ENCODE measurements around the gene TSPEAR. TPM values are rescaled to one million over a fixed set of nuclear protein-coding genes. Genes with fewer than 3 reads are reported as not detected.

The TSPEAR gene
- total RNA-seq, 2 donors from 2014 or later, result 0.85 TPM; not detected in 1

DNA sequence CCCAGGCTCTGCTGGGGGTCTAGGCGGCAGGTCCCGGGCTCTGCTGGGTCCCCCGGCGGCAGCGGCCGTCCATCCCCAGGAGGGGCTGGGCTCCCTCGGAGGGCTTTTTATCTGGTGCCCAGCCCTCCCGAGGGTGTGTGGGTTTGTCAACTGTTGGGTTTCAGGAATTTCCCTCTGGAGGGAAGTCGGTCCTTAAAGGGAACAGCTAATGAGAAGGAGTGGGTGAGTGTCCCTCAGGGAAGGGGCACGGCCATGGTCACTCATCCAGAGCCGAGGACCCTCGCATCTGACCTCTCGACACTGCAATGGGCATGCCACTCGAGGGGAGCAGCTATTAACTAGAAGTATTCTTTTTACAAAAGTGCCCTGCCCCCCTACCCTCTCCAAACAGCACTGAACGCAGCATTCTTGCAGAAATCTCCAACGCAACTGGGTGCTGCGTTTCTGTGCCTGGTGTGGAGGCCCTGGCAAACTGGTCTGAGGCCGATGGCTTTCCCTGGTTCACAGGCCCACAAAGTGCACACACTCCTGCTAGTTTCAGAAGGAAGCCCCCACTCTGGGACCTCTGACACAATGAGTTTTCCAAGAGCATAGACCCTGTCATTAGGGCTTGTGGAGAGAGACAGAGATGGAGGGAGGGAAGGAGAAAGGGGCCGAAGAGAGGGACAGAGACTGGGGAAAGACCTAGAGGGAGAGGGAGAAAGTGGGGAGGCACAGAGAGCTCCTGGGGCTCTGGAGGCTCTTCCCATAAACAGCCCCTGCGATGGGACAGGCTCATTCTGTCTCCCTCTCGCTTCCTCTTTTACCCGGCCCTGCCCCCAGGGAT, 1.0 kb upstream of the TSPEAR start:
- DNase-seq (ENCODE audit: low spot score), result no peak
- H3K4me3 ChIP-seq, result no peak overlapping the region
- intact Hi-C loops (cut with DNase I), result no loop called here
- no peaks in the 10 kb centered on the region for H3K4me1 ChIP-seq (replicated peaks)
- peaks cover 29% of the 10 kb centered on the region for H3K27me3 ChIP-seq (replicated peaks; ENCODE audit: insufficient read depth)
- no peak for TF ChIP-seq POLR2AphosphoS5 (IDR thresholded peaks at IDR 0.05)
- TF ChIP-seq, protein P1, sequence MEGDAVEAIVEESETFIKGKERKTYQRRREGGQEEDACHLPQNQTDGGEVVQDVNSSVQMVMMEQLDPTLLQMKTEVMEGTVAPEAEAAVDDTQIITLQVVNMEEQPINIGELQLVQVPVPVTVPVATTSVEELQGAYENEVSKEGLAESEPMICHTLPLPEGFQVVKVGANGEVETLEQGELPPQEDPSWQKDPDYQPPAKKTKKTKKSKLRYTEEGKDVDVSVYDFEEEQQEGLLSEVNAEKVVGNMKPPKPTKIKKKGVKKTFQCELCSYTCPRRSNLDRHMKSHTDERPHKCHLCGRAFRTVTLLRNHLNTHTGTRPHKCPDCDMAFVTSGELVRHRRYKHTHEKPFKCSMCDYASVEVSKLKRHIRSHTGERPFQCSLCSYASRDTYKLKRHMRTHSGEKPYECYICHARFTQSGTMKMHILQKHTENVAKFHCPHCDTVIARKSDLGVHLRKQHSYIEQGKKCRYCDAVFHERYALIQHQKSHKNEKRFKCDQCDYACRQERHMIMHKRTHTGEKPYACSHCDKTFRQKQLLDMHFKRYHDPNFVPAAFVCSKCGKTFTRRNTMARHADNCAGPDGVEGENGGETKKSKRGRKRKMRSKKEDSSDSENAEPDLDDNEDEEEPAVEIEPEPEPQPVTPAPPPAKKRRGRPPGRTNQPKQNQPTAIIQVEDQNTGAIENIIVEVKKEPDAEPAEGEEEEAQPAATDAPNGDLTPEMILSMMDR (IDR thresholded peaks at IDR 0.05), result no peak
- TF ChIP-seq POLR2A (IDR thresholded peaks at IDR 0.05), result no peak
- no peaks in the 10 kb centered on the region for H3K9me3 ChIP-seq
- 28% methylated on average over 19 of the region's 22 CpGs for WGBS
- no peak overlapping the region for H3K27ac ChIP-seq
- H3K36me3 ChIP-seq, result no peaks in the 10 kb centered on the region

DNA sequence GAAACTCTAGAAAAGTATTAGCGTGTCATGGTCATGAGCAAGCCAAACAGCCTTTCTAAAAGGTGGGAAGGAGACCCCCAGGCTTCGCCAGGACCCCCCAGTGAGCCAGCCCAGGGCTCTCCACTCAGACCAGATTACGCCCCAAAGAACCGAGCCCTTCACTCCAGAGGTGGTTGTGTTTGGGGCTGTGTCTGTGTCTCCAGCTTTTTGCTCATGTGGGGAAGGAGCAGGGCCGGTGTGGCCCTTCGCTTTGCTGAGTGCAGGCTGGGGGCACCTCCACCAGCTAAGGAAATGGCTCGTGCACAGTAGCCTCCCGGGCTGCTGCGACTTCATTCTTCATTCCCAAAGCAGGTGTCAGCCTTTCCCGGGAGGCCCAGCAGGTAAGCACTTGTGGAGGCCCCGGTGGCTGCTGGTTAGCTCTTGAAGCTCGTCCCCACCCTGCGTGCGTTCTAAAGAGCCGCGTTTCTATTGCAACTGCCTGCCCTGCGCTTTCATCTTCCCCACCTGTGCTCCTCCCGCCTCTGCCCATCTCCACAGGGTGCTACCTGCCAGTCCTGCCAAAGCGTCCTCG, 531 bp downstream of the TSPEAR start:
- 11% methylated on average over 17 of the region's 20 CpGs for WGBS
- no peak overlapping the region for H3K27ac ChIP-seq
- H3K4me3 ChIP-seq, result no peak overlapping the region
- intact Hi-C loops (cut with DNase I), result no loop called here
- DNase-seq (ENCODE audit: low spot score), result no peak
- TF ChIP-seq POLR2AphosphoS5 (IDR thresholded peaks at IDR 0.05), result no peak
- TF ChIP-seq, protein P1 (IDR thresholded peaks at IDR 0.05), result no peak
- TF ChIP-seq POLR2A (IDR thresholded peaks at IDR 0.05), result no peak
- no peaks in the 10 kb centered on the region for H3K4me1 ChIP-seq (replicated peaks)
- peaks cover 45% of the 10 kb centered on the region for H3K27me3 ChIP-seq (replicated peaks; ENCODE audit: insufficient read depth)
- H3K9me3 ChIP-seq, result no peaks in the 10 kb centered on the region
- H3K36me3 ChIP-seq, result no peaks in the 10 kb centered on the region

DNA sequence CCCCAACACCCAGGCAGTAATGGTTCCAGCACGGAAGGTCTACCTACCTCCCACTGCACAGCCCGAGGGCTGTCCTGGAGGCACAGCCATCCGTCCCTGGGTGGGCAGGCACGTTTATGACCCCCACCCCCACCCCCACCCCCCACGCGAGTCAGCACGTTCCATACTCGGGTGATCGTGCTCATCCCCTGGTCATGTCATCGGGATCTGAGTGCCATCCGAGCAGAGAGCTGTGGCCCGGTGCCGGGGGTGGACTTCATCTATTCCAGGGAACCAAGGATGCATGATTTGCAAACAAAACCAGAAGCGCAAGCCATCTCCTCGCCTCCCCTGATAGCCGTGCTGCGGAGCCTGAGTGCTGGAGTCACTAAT, 1.1 kb downstream of the TSPEAR start:
- H3K4me1 ChIP-seq (replicated peaks), result no peaks in the 10 kb centered on the region
- H3K9me3 ChIP-seq, result no peaks in the 10 kb centered on the region
- no peak overlapping the region for H3K27ac ChIP-seq
- DNase-seq (ENCODE audit: low spot score), result no peak
- peaks cover 45% of the 10 kb centered on the region for H3K27me3 ChIP-seq (replicated peaks; ENCODE audit: insufficient read depth)
- no peaks in the 10 kb centered on the region for H3K36me3 ChIP-seq
- no peak for TF ChIP-seq POLR2AphosphoS5 (IDR thresholded peaks at IDR 0.05)
- TF ChIP-seq, protein P1 (IDR thresholded peaks at IDR 0.05), result no peak
- no peak for TF ChIP-seq POLR2A (IDR thresholded peaks at IDR 0.05)
- H3K4me3 ChIP-seq, result no peak overlapping the region
- WGBS, result under 1% methylated on average over 17 of the region's 17 CpGs
- intact Hi-C loops (cut with DNase I), result no loop called here

DNA sequence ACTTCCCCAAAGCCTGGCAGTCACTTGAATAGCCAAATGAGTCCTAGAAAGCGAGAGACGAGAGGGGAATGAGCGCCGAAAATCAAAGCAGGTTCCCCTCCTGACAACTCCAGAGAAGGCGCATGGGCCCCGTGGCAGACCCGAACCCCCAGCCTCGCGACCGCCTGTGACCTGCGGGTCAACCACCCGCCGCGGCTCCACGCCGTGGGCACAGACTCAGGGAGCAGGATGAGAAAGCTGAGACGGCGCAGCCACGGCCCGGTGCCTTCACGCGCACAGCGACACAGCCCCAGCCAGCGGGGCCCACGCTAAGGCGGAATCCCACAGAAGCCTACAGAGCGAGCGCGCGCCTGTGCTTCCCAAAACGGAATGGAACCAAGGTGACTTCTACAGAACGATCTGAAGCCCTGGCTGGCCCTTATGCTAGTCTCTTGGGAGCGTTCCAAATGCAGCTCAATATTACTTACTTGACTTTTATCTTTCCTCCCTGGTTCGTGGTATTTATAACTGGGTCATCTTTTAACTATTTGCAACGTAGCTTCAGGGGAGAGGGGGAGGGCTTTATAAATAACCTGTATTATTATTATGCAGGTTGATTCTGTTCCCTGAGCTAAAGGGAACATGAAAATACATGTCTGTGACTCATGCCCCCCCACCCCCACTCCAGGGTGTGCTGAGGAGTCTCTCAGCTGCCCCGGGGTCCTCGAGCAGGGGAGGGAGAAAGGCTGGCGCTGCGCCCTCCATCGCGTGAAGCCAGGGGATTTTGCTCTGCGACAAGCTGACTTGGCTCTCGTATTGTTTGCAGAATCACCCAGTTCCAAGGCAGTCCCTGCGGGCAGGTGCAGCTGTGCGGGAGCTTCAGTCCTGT, 1.7 kb downstream of the TSPEAR start:
- no peak overlapping the region for H3K27ac ChIP-seq
- TF ChIP-seq, protein P1 (IDR thresholded peaks at IDR 0.05), result no peak
- no peak for TF ChIP-seq POLR2AphosphoS5 (IDR thresholded peaks at IDR 0.05)
- no peak for TF ChIP-seq POLR2A (IDR thresholded peaks at IDR 0.05)
- no peaks in the 10 kb centered on the region for H3K36me3 ChIP-seq
- H3K27me3 ChIP-seq (replicated peaks; ENCODE audit: insufficient read depth), result peaks cover 45% of the 10 kb centered on the region
- H3K9me3 ChIP-seq, result no peaks in the 10 kb centered on the region
- intact Hi-C loops (cut with DNase I), result no loop called here
- DNase-seq (ENCODE audit: low spot score), result no peak
- 1% methylated on average over 44 of the region's 45 CpGs for WGBS
- H3K4me1 ChIP-seq (replicated peaks), result no peaks in the 10 kb centered on the region
- no peak overlapping the region for H3K4me3 ChIP-seq

Measured in prostate gland (tissue), 2 donors.